Esophagus squamous epithelium (tissue), 4 donors: ENCODE measurements around the gene CLCN2.

Source experiments
- CTCF ChIP-seq, 6 experiments: fragments of 450-650 bp in 4 of 6; fragments of 200-600 bp in 2 of 6; sonication (generic) in 2 of 6; IDR thresholded peaks; one replicate each; pipeline ENCODE4 v1.5.1; 2016 to 2019; ENCODE audit warnings: antibody characterized with exemption in 6 of 6, mild to moderate bottlenecking in 4 of 6, moderate library complexity in 4 of 6
- POLR2A ChIP-seq, 4 donors: fragments of 450-650 bp; IDR thresholded peaks; one replicate each; pipeline ENCODE4 v1.6.1; 2017; ENCODE audit warnings: antibody characterized with exemption in 4 of 4, mild to moderate bottlenecking in 4 of 4, moderate library complexity in 3 of 4

- TF ChIP-seq CTCF (IDR thresholded peaks at IDR 0.05) (no peak), POLR2A (IDR thresholded peaks at IDR 0.05) (no peak)
Measured at GRCh38 chr3:184366619-184367289, 5.3 kb upstream of the CLCN2 start.
